ENCODE data around the gene AMFR. TPM values are rescaled to one million over a fixed set of nuclear protein-coding genes. Genes with fewer than 3 reads are reported as not detected.

The AMFR gene
- total and polyA plus RNA-seq, 4 donors = 43.3 to 309 (median 98.4) TPM

GRCh38 chr16:56355221-56355620 is 70.1 kb downstream of the AMFR start:
- Histone ChIP-seq H3K9ac (ENCODE audit: low read depth in 1 of 2, low read length in 2 of 2) (no peak overlapping the region), H3K36me3 (ENCODE audit: control insufficient read depth in 4 of 4, insufficient read depth in 3 of 4, low read depth in 1 of 4, low read length in 3 of 4) (peaks cover 0 to under 1% (median 0%) of the 10 kb centered on the region in 4 donors), H3K27ac (ENCODE audit: low read depth in 1 of 2, low read length in 2 of 2) (no peak overlapping the region), H3K4me1 (ENCODE audit: control insufficient read depth in 4 of 4, insufficient read depth in 4 of 4, low read length in 3 of 4) (peaks cover 0 to 10% (median 5%) of the 10 kb centered on the region in 4 donors), H3K27me3 (ENCODE audit: control insufficient read depth in 4 of 4, insufficient read depth in 4 of 4, low read length in 3 of 4) (no peaks in the 10 kb centered on the region), H3K4me3 (ENCODE audit: low read depth in 1 of 3, low read length in 3 of 3) (no peak overlapping the region), H3K9me3 (ENCODE audit: control insufficient read depth in 4 of 4, low read length in 3 of 4) (no peaks in the 10 kb centered on the region)
- no peak for DNase-seq (ENCODE audit: low spot score)
- 95% methylated on average over 9 of the region's 9 CpGs for WGBS
- TF ChIP-seq CTCF (IDR thresholded peaks at IDR 0.05; ENCODE audit: low read depth, low read length, missing input control) = no peak
- no peak for TF ChIP-seq MAX (IDR thresholded peaks at IDR 0.05)
- no peak for TF ChIP-seq NR2F2 (IDR thresholded peaks at IDR 0.05)
- TF ChIP-seq JUND (IDR thresholded peaks at IDR 0.05) = no peak

- H3K4me1 ChIP-seq (ENCODE audit: control insufficient read depth in 4 of 4, insufficient read depth in 4 of 4, low read length in 3 of 4) = peaks cover 3 to 14% (median 7%) of the 10 kb centered on the region in 4 donors
- no peak overlapping the region for H3K27ac ChIP-seq (ENCODE audit: low read depth in 1 of 2, low read length in 2 of 2)
- 95% methylated on average over 17 of the region's 17 CpGs for WGBS
- no peak overlapping the region for H3K9ac ChIP-seq (ENCODE audit: low read depth in 1 of 2, low read length in 2 of 2)
- H3K4me3 ChIP-seq (ENCODE audit: low read depth in 1 of 3, low read length in 3 of 3) = no peak overlapping the region
- H3K36me3 ChIP-seq (ENCODE audit: control insufficient read depth in 4 of 4, insufficient read depth in 3 of 4, low read depth in 1 of 4, low read length in 3 of 4) = no peaks in the 10 kb centered on the region
- TF ChIP-seq REST (IDR thresholded peaks at IDR 0.05) = no peak
- no peak for TF ChIP-seq HNF4G (IDR thresholded peaks at IDR 0.05)
- no peak for TF ChIP-seq YY1 (IDR thresholded peaks at IDR 0.05)
- no peak for TF ChIP-seq ATF3 (IDR thresholded peaks at IDR 0.05)
- TF ChIP-seq FOXA1 (IDR thresholded peaks at IDR 0.05) = no peak
- TF ChIP-seq HNF4A (conservative IDR thresholded peaks at IDR 0.05) = no peak
- TF ChIP-seq TAF1 (conservative IDR thresholded peaks at IDR 0.05) = no peak
- no peak for TF ChIP-seq NR2F2 (IDR thresholded peaks at IDR 0.05)
- TF ChIP-seq GABPA (IDR thresholded peaks at IDR 0.05 in 1 of 2, conservative IDR thresholded peaks at IDR 0.05 in 1 of 2) = no peak
- TF ChIP-seq FOXA2 (IDR thresholded peaks at IDR 0.05) = no peak
- no peaks in the 10 kb centered on the region for H3K27me3 ChIP-seq (ENCODE audit: control insufficient read depth in 4 of 4, insufficient read depth in 4 of 4, low read length in 3 of 4)
- DNase-seq (ENCODE audit: low spot score) = no peak
- no peaks in the 10 kb centered on the region for H3K9me3 ChIP-seq (ENCODE audit: control insufficient read depth in 4 of 4, low read length in 3 of 4)
These were observed 70.6 kb downstream of the AMFR start for GRCh38 chr16:56354746-56355145.

GRCh38 chr16:56354016-56354415 is 71.3 kb downstream of the AMFR start:
- Histone ChIP-seq H3K4me1 (ENCODE audit: control insufficient read depth in 4 of 4, insufficient read depth in 4 of 4, low read length in 3 of 4) (peaks cover 5 to 21% (median 13%) of the 10 kb centered on the region in 4 donors), H3K36me3 (ENCODE audit: control insufficient read depth in 4 of 4, insufficient read depth in 3 of 4, low read depth in 1 of 4, low read length in 3 of 4) (no peaks in the 10 kb centered on the region), H3K27me3 (ENCODE audit: control insufficient read depth in 4 of 4, insufficient read depth in 4 of 4, low read length in 3 of 4) (no peaks in the 10 kb centered on the region), H3K4me3 (ENCODE audit: low read depth in 1 of 3, low read length in 3 of 3) (no peak overlapping the region), H3K9ac (ENCODE audit: low read depth in 1 of 2, low read length in 2 of 2) (no peak overlapping the region), H3K27ac (ENCODE audit: low read depth in 1 of 2, low read length in 2 of 2) (no peak overlapping the region), H3K9me3 (ENCODE audit: control insufficient read depth in 4 of 4, low read length in 3 of 4) (no peaks in the 10 kb centered on the region)
- WGBS = 96% methylated on average over 7 of the region's 7 CpGs
- no peak for DNase-seq (ENCODE audit: low spot score)
- no peak for TF ChIP-seq HNF4A (conservative IDR thresholded peaks at IDR 0.05)
- TF ChIP-seq NR2F2 (IDR thresholded peaks at IDR 0.05) = no peak
- no peak for TF ChIP-seq ZBTB33 (IDR thresholded peaks at IDR 0.05)
- no peak for TF ChIP-seq GABPA (IDR thresholded peaks at IDR 0.05 in 1 of 2, conservative IDR thresholded peaks at IDR 0.05 in 1 of 2)
- no peak for TF ChIP-seq RAD21 (IDR thresholded peaks at IDR 0.05)
- TF ChIP-seq HNF4G (IDR thresholded peaks at IDR 0.05) = no peak
- no peak for TF ChIP-seq JUND (IDR thresholded peaks at IDR 0.05)
- no peak for TF ChIP-seq MAX (IDR thresholded peaks at IDR 0.05)
- no peak for TF ChIP-seq CTCF (IDR thresholded peaks at IDR 0.05; ENCODE audit: low read depth, low read length, missing input control)
- no peak for TF ChIP-seq YY1 (IDR thresholded peaks at IDR 0.05)

All from liver (tissue), 9 donors.